GM23248 (cell line): ENCODE measurements around the gene GADD45GIP1. TPM values are rescaled to one million over a fixed set of nuclear protein-coding genes. Genes with fewer than 3 reads are reported as not detected.
"Not testable (repeated sequence)": the region's sequence is repeated elsewhere in the genome, so short reads cannot be mapped to it uniquely, and the experiment has no call there.

Source experiments
- DNase-seq: peaks from one replicate; pipeline ENCODE4 v3.0.0-alpha.2; 2015
- H2AFZ ChIP-seq: fragments of 200-600 bp; sonication (generic); 2 replicates; pipeline ENCODE4 v1.6.1; 2016; ENCODE audit warnings: antibody characterized with exemption
- H3F3A ChIP-seq: fragments of 200-600 bp; sonication (generic); 2 replicates; pipeline ENCODE4 v1.6.1; 2016; ENCODE audit warnings: mild to moderate bottlenecking, antibody characterized with exemption, mixed run types; ENCODE audit not compliant: insufficient read depth
- H3K27ac ChIP-seq: fragments of 200-600 bp; sonication (generic); 2 replicates; pipeline ENCODE4 v1.5.1; 2016; ENCODE audit warnings: mild to moderate bottlenecking
- H3K27me3 ChIP-seq: fragments of 200-600 bp; sonication (generic); replicated peaks from 2 replicates; pipeline ENCODE4 v1.6.1; 2016; ENCODE audit warnings: mild to moderate bottlenecking; ENCODE audit not compliant: insufficient read depth
- H3K36me3 ChIP-seq: fragments of 200-600 bp; sonication (generic); 2 replicates; pipeline ENCODE4 v1.6.1; 2016; ENCODE audit warnings: low read depth, mild to moderate bottlenecking
- H3K4me1 ChIP-seq: fragments of 200-600 bp; sonication (generic); 2 replicates; pipeline ENCODE4 v1.6.1; 2016; ENCODE audit warnings: mild to moderate bottlenecking; ENCODE audit not compliant: insufficient read depth
- H3K4me2 ChIP-seq: fragments of 200-600 bp; sonication (generic); one replicate; pipeline ENCODE4 v1.6.1; 2016; ENCODE audit warnings: mild to moderate bottlenecking; ENCODE audit not compliant: unreplicated experiment
- H3K4me3 ChIP-seq: fragments of 200-600 bp; sonication (generic); 2 replicates; pipeline ENCODE4 v1.5.1; 2016; ENCODE audit warnings: mild to moderate bottlenecking
- H3K79me2 ChIP-seq: fragments of 200-600 bp; sonication (generic); 2 replicates; pipeline ENCODE4 v1.6.1; 2016; ENCODE audit warnings: mild to moderate bottlenecking; ENCODE audit not compliant: insufficient read depth
- H3K9ac ChIP-seq: fragments of 200-600 bp; sonication (generic); 2 replicates; pipeline ENCODE4 v1.6.1; 2016; ENCODE audit warnings: mild to moderate bottlenecking
- H3K9me2 ChIP-seq: fragments of 200-600 bp; sonication (generic); 2 replicates; pipeline ENCODE4 v1.6.1; 2016; ENCODE audit warnings: mixed run types, mild to moderate bottlenecking, moderate library complexity; ENCODE audit not compliant: insufficient read depth
- H3K9me3 ChIP-seq: fragments of 200-600 bp; sonication (generic); one replicate; pipeline ENCODE4 v1.6.1; 2017; ENCODE audit warnings: low read depth
- H4K20me1 ChIP-seq: fragments of 200-600 bp; sonication (generic); 2 replicates; pipeline ENCODE4 v1.6.0; 2016; ENCODE audit not compliant: insufficient read depth
- EZH2 ChIP-seq: fragments of 200-600 bp; sonication (generic); IDR thresholded peaks from 2 replicates; pipeline ENCODE4 v1.6.1; 2018; ENCODE audit warnings: antibody characterized with exemption, mild to moderate bottlenecking; ENCODE audit not compliant: insufficient read depth, poor library complexity, severe bottlenecking
- EZH2phosphoT487 ChIP-seq: fragments of 200-600 bp; sonication (generic); IDR thresholded peaks from 2 replicates; pipeline ENCODE4 v1.6.1; 2018; ENCODE audit warnings: antibody characterized with exemption, moderate library complexity, mild to moderate bottlenecking, low read depth; ENCODE audit not compliant: insufficient read depth
- WGBS, 2 experiments: methylation state at CpG; one replicate each; pipeline ENCODE4 v1.1.6; 2015 to 2017; ENCODE audit warnings: low lambda C conversion rate in 2 of 2, low coverage in 1 of 2; ENCODE audit errors: missing lambda C conversion rate in 2 of 2; 5-methylcytosine and 5-hydroxymethylcytosine counted together
- in situ Hi-C: fragments of 300-500 bp; cut with MboI; formaldehyde crosslinking; loops from 2 replicates; pipeline ENCODE4 v1.15.0; 2020
- polyA plus RNA-seq: library from polyadenylated mRNA; unstranded; fragments of >200 nt; fragmentation: Nextera tagmentation; extraction: Ambion mirVana; gene quantifications from 2 replicates; pipeline ENCODE4 v1.2.1, GENCODE V29; 2016
- total RNA-seq: library from RNA; depleted of rRNA; stranded (reverse); fragments of >200 nt; shearing (Covaris generic); gene quantifications from 2 replicates; pipeline ENCODE4 v1.2.3, GENCODE V29; 2014

GADD45GIP1 gene
- total and polyA plus RNA-seq, 2 experiments from 2014 or later = 48.4 to 132 TPM

DNA sequence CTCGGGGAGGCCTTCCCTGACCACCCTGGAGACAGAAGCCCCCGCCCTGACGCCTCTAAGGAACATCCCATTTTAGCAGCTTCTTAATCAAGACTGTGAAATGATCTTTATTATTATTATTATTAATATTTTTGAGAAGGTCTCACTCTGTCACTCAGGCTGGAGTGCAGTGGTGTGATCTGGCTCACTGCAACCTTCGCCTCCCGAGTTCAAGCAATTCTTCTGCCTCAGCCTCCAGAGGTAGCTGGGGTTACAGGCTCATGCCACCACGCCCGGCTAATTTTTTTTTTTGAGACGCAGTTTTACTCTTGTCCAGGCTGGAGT is 8.8 kb upstream of the GADD45GIP1 start:
- Histone ChIP-seq H4K20me1 (no peaks in the 10 kb centered on the region), H3K27me3 (no peaks in the 10 kb centered on the region), H2AFZ (peak overlapping the region; percentile 100), H3K4me3 (peak overlapping the region; percentile 81; the same call in 1 of the 2 replicates), H3K9me2 (no peaks in the 10 kb centered on the region), H3K9ac (peak overlapping the region; percentile 78), H3K4me1 (peaks cover 14% of the 10 kb centered on the region), H3K36me3 (no peaks in the 10 kb centered on the region), H3K4me2 (peak overlapping the region; percentile 100), H3K9me3 (no peaks in the 10 kb centered on the region), H3F3A (peaks cover 9% of the 10 kb centered on the region; the same call in 1 of the 2 replicates), H3K79me2 (no peaks in the 10 kb centered on the region), H3K27ac (no peak overlapping the region)
- TF ChIP-seq EZH2phosphoT487 (no peak), EZH2 (no peak)
- no peak for DNase-seq
- in situ Hi-C loops = loop anchor here (25.0 kb wide), 1 partner anchor 622 kb away; no protein-coding TSS in a partner anchor
- 42 to 49% methylated on average over 8 of the region's 8 CpGs for WGBS, 2 experiments

DNA sequence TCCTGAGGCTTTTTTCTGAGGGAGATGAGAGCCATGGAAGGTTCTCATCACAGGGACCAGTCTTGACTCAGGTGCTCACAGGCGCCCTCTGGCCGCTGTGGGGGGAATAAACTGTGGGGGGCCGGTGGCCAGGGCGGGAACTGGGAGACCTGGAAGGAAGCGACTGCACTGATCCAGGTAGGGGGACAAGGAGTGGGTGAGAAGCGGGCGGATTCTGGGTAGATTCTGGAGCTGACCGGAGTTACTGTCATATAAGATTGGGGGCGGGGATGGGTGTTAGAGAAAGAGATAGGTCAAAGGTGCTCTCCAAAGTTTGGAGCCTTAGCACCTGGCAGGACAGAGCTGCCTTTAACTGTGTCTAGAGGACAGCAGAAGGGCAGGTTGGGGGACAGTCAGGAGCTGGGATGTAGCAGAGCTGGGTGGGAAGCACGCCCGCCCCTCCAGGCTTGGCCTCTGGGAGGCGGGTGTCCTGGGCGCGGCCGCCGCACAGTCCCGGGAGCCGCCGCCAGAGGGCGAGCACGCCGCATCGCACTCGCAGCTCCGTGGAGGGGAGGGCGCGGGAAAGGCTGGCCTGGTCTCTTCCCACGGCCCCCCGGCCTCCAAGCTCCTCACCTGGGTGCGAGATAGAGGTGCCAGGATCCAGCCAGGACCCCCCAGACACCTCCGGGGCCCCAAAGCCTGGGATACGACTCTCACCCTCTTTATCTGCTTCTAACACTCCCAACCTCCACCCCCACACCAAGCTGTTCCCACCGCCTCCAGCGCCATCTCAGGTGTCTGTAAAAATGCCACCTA is 8.2 kb upstream of the GADD45GIP1 start:
- peaks cover 14% of the 10 kb centered on the region for H3K4me1 ChIP-seq
- H4K20me1 ChIP-seq = no peaks in the 10 kb centered on the region
- TF ChIP-seq EZH2 (no peak), EZH2phosphoT487 (no peak)
- peak; percentile 80 for DNase-seq
- 1 to 2% methylated on average over 31 to 34 of the region's 34 CpGs for WGBS, 2 experiments
- no peaks in the 10 kb centered on the region for H3K9me3 ChIP-seq
- H3K27ac ChIP-seq = no peak overlapping the region
- peak overlapping the region; percentile 100 for H3K4me2 ChIP-seq
- peak overlapping the region; percentile 81 for H3K4me3 ChIP-seq
- H3K9ac ChIP-seq = peak overlapping the region; percentile 78
- in situ Hi-C loops = loop anchor here (25.0 kb wide), 1 partner anchor 622 kb away; no protein-coding TSS in a partner anchor
- peak overlapping the region; percentile 100 for H2AFZ ChIP-seq
- H3K9me2 ChIP-seq = no peaks in the 10 kb centered on the region
- peaks cover 9% of the 10 kb centered on the region; the same call in 1 of the 2 replicates for H3F3A ChIP-seq
- H3K27me3 ChIP-seq = no peaks in the 10 kb centered on the region
- H3K79me2 ChIP-seq = no peaks in the 10 kb centered on the region
- H3K36me3 ChIP-seq = no peaks in the 10 kb centered on the region

DNA sequence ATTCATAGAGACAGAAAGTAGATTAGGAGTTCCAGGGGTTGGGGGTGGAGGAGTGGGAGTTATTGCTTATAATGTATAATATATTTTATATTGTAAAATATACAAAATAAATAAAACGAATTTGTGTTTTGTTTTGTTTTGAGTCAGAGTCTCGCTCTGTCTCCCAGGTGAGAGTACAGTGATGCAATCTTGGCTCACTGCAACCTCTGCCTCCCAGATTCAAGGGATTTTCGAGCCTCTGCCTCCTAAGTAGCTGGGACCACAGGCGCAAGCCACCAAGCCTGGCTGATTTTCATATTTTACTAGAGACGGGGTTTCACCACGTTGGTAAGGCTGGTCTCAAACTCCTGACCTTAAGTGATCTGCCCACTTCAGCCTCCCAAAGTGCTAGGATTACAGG is 2.5 kb upstream of the GADD45GIP1 start:
- in situ Hi-C loops = loop anchor here (25.0 kb wide), 1 partner anchor 628 kb away; no protein-coding TSS in a partner anchor
- no peak for DNase-seq
- TF ChIP-seq EZH2 = no peak
- no peak for TF ChIP-seq EZH2phosphoT487
- peaks cover 17% of the 10 kb centered on the region for H3F3A ChIP-seq
- no peaks in the 10 kb centered on the region for H3K9me3 ChIP-seq
- H3K4me2 ChIP-seq = no peak overlapping the region
- H3K9ac ChIP-seq = no peak overlapping the region
- no peaks in the 10 kb centered on the region for H3K9me2 ChIP-seq
- WGBS, 2 experiments = 74 to 78% methylated on average over 6 of the region's 6 CpGs
- no peaks in the 10 kb centered on the region for H3K36me3 ChIP-seq
- no peak overlapping the region for H3K27ac ChIP-seq
- H3K79me2 ChIP-seq = peaks cover 36% of the 10 kb centered on the region
- no peaks in the 10 kb centered on the region; the same call in 1 of the 2 replicates for H3K4me1 ChIP-seq
- no peaks in the 10 kb centered on the region for H3K27me3 ChIP-seq
- H3K4me3 ChIP-seq = no peak overlapping the region
- H2AFZ ChIP-seq = no peak overlapping the region
- H4K20me1 ChIP-seq = no peaks in the 10 kb centered on the region

DNA sequence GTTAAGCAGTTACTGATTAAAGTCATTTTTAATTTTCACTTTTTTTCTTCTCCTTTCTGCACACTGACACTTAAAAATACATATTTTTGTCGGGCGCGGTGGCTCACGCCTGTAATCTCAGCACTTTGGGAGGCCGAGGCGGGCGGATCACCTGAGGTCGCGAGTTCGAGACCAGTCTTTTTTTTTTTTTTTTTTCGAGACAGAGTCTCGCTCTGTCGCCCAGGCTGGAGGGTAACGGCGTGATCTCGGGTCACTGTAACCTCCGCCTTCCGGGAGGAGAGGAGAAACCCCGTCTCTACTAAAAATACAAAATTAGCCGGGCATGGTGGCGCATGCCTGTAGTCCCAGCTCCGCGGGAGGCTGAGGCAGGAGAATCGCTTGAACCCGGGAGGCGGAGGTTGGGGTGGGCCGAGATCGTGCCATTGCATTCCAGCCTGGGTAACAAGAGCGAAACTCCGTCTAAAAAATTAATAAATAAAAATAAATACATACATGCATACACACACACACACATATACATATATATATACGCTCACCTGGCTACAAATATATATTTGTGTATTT is 448 bp upstream of the GADD45GIP1 start:
- Histone ChIP-seq H3K4me1 (peaks cover 14% of the 10 kb centered on the region), H2AFZ (peak overlapping the region; percentile 85), H3K79me2 (peaks cover 52% of the 10 kb centered on the region), H3K27ac (peak overlapping the region; percentile 99), H3K9ac (peak overlapping the region; percentile 91), H3F3A (peaks cover 32% of the 10 kb centered on the region), H3K4me3 (peak overlapping the region; percentile 79), H3K4me2 (peak overlapping the region; percentile 78)
- H3K36me3 ChIP-seq, H3K9me3 ChIP-seq, H3K27me3 ChIP-seq, H4K20me1 ChIP-seq, H3K9me2 ChIP-seq, DNase-seq: not testable (repeated sequence)
- 51 to 55% methylated on average over 29 to 31 of the region's 31 CpGs for WGBS, 2 experiments
- in situ Hi-C loops = loop anchor here (25.0 kb wide), 1 partner anchor 630 kb away; no protein-coding TSS in a partner anchor
